Fibroblast of the aortic adventitia (primary cell): ENCODE measurements around the gene DDX39B. TPM values are rescaled to one million over a fixed set of nuclear protein-coding genes. Genes with fewer than 3 reads are reported as not detected.

Experiments
- DNase-seq: peaks from one replicate; pipeline ENCODE4 v3.0.0-alpha.2; 2010; ENCODE audit warnings: low read depth
- H3K4me3 ChIP-seq: 2 replicates; pipeline ENCODE4 v1.5.1; 2011; ENCODE audit warnings: low read depth, mild to moderate bottlenecking, control low read depth, low read length, moderate library complexity
- total RNA-seq: library from RNA; depleted of rRNA; stranded (reverse); fragments of >200 nt; gene quantifications from 2 replicates; pipeline ENCODE4 v1.2.3, GENCODE V29; 2012; ENCODE audit warnings: low replicate concordance
- TF ChIP-seq, protein P1 (sequence below): IDR thresholded peaks from 2 replicates; pipeline ENCODE4 v1.5.1; 2011; ENCODE audit warnings: mild to moderate bottlenecking, low read length, control low read depth, inconsistent platforms; ENCODE audit not compliant: insufficient read depth

Gene DDX39B
- total RNA-seq, 1 donor, result 290 TPM

- no peak for DNase-seq
- no peak overlapping the region for H3K4me3 ChIP-seq
- TF ChIP-seq, protein P1, sequence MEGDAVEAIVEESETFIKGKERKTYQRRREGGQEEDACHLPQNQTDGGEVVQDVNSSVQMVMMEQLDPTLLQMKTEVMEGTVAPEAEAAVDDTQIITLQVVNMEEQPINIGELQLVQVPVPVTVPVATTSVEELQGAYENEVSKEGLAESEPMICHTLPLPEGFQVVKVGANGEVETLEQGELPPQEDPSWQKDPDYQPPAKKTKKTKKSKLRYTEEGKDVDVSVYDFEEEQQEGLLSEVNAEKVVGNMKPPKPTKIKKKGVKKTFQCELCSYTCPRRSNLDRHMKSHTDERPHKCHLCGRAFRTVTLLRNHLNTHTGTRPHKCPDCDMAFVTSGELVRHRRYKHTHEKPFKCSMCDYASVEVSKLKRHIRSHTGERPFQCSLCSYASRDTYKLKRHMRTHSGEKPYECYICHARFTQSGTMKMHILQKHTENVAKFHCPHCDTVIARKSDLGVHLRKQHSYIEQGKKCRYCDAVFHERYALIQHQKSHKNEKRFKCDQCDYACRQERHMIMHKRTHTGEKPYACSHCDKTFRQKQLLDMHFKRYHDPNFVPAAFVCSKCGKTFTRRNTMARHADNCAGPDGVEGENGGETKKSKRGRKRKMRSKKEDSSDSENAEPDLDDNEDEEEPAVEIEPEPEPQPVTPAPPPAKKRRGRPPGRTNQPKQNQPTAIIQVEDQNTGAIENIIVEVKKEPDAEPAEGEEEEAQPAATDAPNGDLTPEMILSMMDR, result peak; percentile 27
Observed at GRCh38 chr6:31585491-31585890, 43.7 kb upstream of the DDX39B start.

GRCh38 chr6:31582230-31582643 is 40.4 kb upstream of the DDX39B start, which contains the start of gene LTB:
LTB (minus strand) TSS chr6:31582424; CDS start chr6:31582417, 7 bp downstream.
- TF ChIP-seq, protein P1, result no peak
- no peak for DNase-seq
- H3K4me3 ChIP-seq, result peak within 1 kb of the TSS; percentile 89

DNA sequence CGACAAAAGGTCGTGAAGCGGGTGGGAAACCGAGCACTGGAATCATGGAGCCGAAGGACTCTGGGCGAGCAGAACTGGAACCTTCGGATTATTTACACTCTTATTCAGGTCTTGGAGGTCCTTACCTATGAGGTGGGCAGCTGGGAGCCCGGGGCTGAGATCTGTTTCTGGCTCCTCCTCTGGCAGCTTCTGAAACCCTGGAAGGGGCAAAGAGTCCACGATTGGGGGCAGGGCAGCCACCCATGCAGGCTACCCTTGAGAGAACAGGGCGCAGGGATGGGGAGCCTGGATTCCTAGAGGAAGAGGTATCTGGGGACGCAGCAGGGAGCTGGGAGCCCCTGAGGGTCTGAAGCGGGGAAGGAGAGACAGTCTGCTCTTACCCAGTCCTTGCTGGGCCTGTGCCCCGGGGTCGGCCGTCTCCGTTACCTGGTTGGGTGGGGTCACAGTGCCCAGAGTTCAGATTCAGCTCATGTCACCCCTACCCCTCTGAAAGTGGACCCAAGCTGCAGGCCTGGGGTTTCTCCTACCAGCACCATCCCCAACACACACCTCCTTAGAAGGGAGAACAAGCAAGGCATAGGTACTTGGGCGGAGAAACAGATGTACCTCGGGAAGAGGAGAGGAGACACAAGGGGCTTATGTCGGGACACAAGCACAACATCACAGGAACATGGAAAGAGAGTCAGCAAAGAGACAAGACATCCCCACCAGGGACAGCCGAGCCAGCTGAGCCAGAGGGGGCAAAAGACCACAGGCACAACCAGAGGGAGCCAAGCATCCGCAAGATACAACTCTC is 39.8 kb upstream of the DDX39B start:
- TF ChIP-seq, protein P1, result no peak
- no peak for DNase-seq
- peak overlapping the region; percentile 89 for H3K4me3 ChIP-seq

GRCh38 chr6:31580807-31581433 is 39.1 kb upstream of the DDX39B start:
- peak; percentile 73 for DNase-seq
- TF ChIP-seq, protein P1, result peak; percentile 80
- peak overlapping the region; percentile 89 for H3K4me3 ChIP-seq

DNA sequence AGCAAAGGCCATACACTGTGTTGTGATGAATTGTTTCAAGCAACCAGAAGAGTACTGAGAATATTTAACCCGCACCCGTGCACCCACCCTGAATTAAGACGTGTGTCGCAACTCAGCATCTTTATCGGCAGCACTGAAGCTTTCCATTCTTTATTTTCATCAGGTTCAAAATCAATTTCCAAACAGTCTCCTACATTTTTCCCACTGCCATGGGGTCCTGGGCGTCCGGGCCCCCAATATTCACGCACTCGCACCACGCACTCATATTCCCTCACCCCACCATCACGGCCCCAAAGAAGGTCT is 38.6 kb upstream of the DDX39B start:
- peak overlapping the region; percentile 89 for H3K4me3 ChIP-seq
- TF ChIP-seq, protein P1, result no peak
- no peak for DNase-seq

DNA sequence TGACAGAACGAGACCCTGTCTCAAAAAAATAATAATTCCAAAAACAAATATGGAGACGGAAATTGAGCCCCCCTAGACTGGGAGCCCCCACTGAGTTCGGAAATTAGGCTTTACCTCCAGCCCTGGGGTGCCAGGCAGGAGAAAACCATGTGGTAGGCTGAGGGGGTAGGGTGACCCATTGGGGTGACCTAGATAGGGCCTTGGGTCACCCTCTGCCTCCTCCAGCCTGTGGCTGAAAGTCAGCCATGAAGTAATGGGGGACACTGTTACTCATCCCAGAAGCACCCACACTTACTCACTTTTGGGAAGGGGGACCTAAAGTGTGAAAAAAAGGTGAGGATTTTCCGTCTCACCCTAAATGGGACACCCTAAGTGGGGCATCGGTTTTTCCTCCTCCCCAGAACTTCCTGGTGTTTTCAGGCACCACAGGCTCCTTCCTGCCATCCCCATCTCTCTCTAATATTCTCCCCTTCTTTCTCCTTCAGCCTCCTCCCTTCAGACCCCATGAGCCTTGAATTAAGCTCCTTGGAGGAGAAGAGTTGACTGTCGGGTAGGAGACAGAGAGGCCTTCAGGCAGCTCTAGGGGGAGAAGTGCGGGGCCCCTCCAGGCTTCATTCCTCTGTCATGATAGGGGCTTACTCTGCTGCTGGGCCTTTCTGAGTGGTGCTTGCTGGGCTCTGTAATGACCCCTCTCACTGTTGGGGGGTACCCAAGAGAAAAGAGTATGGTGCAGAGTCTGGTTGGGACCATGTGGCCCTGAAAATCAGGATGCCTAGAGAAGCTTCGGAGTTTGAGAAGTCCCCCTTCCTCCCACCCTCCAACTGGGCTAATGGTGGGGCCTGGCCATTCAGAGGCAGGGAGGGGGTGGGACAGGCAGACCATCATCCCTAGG is 38.0 kb upstream of the DDX39B start:
- DNase-seq, result no peak
- H3K4me3 ChIP-seq, result no peak overlapping the region
- TF ChIP-seq, protein P1, result no peak
